Measurements from ENCODE around the gene SPRED2.

Gene SPRED2

DNA sequence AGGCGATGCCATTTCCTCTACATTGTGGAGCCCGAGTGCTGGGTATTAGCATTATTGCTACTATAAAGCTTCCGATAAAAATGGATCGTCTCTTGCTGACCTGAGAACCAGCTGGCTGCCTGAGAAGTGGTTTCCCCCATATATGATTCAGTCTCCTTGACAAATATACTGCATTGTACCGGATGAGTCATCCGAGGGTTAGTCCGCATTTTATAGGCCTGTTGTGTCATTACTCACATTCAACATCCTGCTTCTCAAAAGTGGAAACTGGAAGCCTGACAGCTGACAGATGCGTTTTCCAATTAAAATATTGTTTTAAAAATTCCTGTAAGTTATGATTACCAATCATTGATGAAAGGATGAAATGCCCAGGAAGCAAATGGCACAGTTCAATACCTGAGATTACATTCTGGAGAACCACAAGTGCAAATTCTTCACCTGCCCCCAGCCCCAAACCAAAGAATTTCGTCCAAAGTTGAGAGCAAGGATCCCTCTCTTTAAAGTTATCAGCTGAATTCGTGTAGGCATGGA is 65.7 kb downstream of the SPRED2 start:
- DNase-seq (ENCODE audit: low read depth, low spot score), result no peak

GRCh38 chr2:65364986-65365733 is 67.2 kb downstream of the SPRED2 start:
- DNase-seq (ENCODE audit: low read depth, low spot score), result no peak

GRCh38 chr2:65363879-65364666 is 68.3 kb downstream of the SPRED2 start:
- no peak for DNase-seq (ENCODE audit: low read depth, low spot score)

- no peak for DNase-seq (ENCODE audit: low read depth, low spot score)
These were observed 70.8 kb downstream of the SPRED2 start for GRCh38 chr2:65361623-65362022.

- DNase-seq (ENCODE audit: low read depth, low spot score), result no peak
These were observed 72.0 kb downstream of the SPRED2 start for GRCh38 chr2:65360441-65360840.

- no peak for DNase-seq (ENCODE audit: low read depth, low spot score)
These were observed 73.6 kb downstream of the SPRED2 start for GRCh38 chr2:65358678-65359400.

DNA sequence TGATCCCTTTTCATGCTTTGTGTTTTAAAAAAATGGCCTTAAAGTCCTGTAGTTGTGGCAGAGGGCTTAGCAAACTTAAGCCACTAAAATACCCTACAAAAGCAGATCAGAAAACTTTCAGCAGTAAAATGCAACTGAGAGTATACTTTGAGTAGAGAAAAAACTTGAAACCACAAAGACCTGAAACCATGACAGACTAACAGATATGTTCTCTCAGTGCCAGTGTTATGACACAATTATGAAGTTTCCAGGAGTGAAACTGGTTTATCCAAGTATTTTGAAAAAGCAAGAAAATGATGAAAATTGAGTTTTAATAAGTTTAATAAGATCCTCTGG is 74.5 kb downstream of the SPRED2 start:
- DNase-seq (ENCODE audit: low read depth, low spot score), result no peak

DNA sequence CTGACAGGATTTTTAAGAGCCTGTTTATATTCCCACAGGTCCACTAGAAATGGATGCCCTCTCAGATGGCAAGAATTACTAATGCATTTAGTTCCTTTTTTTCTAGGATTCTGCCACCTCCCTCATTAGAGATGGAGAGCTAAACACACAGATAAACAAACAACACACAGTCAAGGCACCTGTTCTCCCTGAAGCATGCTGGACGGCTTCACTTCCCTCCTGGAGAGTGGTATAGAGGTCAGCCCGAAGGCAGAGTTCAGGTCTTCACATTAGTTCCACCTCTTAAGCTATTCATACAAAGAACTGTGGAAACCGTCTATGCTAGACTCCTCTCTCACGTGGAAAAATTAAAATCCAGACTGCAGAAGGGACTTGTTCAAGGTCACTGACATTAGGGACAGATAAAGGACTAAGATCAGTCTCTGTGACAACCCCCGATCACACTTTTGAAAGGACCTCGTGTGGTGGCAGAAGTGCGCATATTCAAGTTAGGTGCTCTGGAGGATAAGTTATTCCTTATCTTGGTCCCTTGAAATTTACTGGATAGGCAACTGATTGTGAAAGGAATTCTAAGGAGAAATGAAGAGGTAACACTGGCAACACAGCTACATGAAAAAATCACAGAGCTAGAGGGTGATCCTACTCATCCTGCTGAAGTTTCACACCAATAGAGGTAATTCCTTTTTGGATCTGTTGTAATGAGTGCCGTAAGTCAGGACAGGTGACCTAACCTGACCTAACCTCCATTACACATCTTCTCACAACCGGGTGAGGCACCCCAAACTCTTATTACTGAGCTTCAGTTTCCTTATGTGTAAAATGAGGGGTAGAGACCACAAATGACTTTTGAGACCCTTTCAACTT is 75.1 kb downstream of the SPRED2 start:
- DNase-seq (ENCODE audit: low read depth, low spot score), result no peak

GRCh38 chr2:65355186-65355831 is 77.1 kb downstream of the SPRED2 start:
- no peak for DNase-seq (ENCODE audit: low read depth, low spot score)

DNA sequence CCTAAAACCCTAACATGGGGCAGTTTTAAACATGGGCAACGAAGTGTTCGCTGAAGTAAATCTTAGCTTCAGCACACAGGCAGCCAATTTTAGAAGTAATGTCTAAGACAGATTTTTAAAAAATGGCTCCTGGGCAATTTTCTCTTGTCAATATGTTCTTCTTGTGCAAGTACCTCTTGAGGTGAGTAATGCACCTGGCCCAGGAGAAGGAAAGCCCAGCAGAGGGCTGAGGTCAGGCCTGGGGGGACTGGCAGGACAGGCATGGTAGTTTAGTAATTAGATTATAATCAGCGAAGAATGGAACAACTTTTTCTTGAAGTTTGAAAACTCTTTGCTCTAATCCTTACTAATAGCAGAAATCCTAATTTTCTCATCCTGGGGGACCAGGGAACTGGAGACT is 77.6 kb downstream of the SPRED2 start:
- no peak for DNase-seq (ENCODE audit: low read depth, low spot score)

- DNase-seq (ENCODE audit: low read depth, low spot score), result no peak
These were observed 78.5 kb downstream of the SPRED2 start for GRCh38 chr2:65353927-65354326.

- DNase-seq (ENCODE audit: low read depth, low spot score), result no peak
These were observed 79.4 kb downstream of the SPRED2 start for GRCh38 chr2:65353046-65353445.

- no peak for DNase-seq (ENCODE audit: low read depth, low spot score)
These were observed 80.3 kb downstream of the SPRED2 start for GRCh38 chr2:65351948-65352595.

DNA sequence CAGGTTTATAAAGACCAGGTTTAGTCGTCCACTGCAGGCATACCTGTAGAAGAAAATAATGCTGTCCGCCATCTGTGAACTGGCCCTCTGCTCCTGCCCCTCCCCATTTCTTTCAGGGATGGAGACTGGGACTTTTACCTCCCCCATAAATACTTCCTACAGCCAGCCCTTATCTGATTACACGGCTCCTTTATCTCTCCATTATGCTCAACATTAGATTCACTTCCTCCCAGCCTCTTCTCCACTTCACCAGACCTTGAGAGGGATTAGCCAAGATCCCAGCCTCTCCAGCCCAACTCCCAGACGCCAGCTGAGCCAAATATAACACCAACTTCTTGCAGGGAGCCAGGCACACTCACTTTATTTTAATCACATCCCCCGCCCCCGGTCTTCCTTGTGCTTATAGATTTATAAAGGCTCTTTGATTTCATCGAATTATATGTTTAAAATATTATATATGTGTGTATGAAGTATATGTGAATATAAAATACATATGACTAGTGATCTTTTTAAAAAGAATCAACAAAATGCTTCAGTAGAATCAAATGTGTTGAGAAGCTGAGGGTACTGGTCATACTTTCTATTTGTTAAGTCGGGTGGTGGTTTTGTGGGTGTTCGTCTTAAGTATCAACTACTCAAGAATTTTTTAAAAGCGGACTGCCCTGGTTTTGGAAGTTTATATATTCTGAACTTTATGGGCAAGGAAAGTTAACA is 81.0 kb downstream of the SPRED2 start:
- DNase-seq (ENCODE audit: low read depth, low spot score), result no peak

DNA sequence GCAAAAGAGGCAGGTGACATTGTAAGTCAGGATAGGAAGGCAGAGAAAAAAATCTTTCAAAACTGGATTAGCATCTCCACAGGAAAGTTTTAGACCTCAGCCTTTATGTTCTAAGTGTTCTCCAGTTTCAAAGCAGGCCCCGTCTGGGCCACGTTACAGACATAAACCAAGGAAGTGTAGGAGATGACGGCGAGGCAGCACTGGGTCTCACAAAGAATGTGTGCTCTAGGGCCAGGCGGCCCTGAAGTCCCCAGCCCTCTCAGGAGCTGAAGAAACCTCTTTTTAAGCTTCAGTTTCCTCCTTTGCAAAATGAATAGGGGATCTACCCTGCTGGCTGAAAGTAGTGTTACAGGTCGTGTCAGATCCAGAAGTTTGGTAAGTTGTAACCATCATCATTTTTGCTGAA is 81.7 kb downstream of the SPRED2 start:
- no peak for DNase-seq (ENCODE audit: low read depth, low spot score)

GRCh38 chr2:65349863-65350262 is 82.5 kb downstream of the SPRED2 start:
- no peak for DNase-seq (ENCODE audit: low read depth, low spot score)

DNA sequence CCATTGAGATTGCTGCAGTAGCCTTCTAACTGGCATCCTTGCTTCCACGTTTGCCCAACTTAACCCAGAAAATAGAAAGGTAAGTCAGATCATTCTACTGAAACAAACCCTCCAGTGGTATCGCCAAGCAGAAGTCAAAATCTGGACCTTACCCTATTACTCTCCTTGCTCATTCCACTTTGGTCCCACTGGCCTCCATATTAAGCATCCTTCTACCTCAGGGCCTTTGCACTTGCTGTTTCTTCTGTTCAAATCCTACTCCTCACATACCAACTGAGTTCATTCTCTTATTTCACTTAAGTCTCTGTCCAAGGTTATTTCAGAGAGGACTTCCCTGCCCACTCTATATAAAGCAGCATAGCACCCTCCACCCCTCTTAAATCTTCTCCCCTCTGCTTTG is 84.5 kb downstream of the SPRED2 start:
- no peak for DNase-seq (ENCODE audit: low read depth, low spot score)

DNA sequence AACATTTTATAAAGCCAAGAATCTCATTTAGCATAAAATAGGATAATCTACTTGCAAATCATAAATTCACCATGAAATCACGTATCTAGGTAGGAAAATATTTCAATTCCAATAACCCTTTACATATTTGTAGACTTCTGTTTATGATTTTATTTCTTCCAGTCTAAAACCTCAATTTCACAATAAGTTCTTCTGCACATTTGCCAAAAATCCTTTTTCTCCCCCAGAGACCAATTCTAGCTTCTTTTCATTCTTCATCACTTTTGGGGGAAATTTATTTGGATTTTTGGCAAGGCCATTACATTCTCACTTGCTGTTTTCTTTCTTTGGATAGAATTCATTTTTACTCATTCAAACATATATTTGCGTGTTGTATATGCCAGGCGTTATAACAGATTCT is 86.8 kb downstream of the SPRED2 start:
- no peak for DNase-seq (ENCODE audit: low read depth, low spot score)

DNA sequence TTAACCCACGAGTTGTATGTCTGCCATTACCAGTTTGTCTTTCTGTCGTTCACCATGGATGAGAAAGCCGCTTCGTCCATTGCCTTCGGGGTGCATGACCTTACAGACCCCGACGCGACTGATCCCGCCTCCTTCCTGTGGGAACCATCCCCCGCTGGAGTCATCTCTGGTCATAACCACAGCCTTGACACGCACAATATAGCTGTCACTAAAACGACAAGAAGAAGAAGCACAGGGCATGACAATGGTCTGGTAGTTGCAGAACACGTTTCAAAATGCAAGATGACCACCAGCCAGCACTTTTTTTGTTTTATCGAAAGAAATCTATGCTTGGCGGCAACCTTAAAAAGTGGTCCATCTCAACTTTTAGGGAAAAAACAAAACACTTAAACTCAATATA is 87.7 kb downstream of the SPRED2 start:
- DNase-seq (ENCODE audit: low read depth, low spot score), result no peak

- no peak for DNase-seq (ENCODE audit: low read depth, low spot score)
These were observed 88.2 kb downstream of the SPRED2 start for GRCh38 chr2:65344182-65344581.

All from activated naive CD8-positive, alpha-beta T cell treated with anti-CD3 and anti-CD28 coated beads, Interleukin-2, amount 50 U/mL, for 16 hours (primary cell).